H1 (cell line): ENCODE measurements around the gene LSM2. TPM values are rescaled to one million over a fixed set of nuclear protein-coding genes. Genes with fewer than 3 reads are reported as not detected.
A peak's percentile ranks its signal among the peaks of the same experiment; 100 is the strongest.

Experiments
- CTCF ChIA-PET: fragments of 300-600 bp; sonication (Branson Sonifier 250); formaldehyde crosslinking; loops from one replicate; lab custom pipeline; 2021; ENCODE audit not compliant: partially characterized antibody; lab: Charles Lee
- POLR2A ChIA-PET: fragments of 300-600 bp; sonication (Branson Sonifier 250); formaldehyde crosslinking; loops from one replicate; lab custom pipeline; 2021; ENCODE audit warnings: inconsistent platforms; ENCODE audit not compliant: partially characterized antibody; lab: Charles Lee
- DNase-seq, 2 experiments: peaks; one replicate each; pipeline versions ENCODE4 v3.0.0 to v3.0.0-alpha.2; 2010 to 2022; ENCODE audit warnings: low spot score in 2 of 2, low read depth in 1 of 2, mixed read lengths in 1 of 2
- FAIRE-seq: peaks from 2 replicates; lab custom pipeline; 2011; peaks lifted over from hg19 to GRCh38; lab: Jason Lieb, UNC
- H2AFZ ChIP-seq: 2 replicates; pipeline ENCODE4 v1.8.1; 2012; ENCODE audit warnings: low read length, inconsistent platforms
- H2AK5ac ChIP-seq: 2 replicates; pipeline ENCODE4 v1.6.1; 2013; ENCODE audit warnings: low read depth, low read length
- H2BK120ac ChIP-seq: replicated peaks from 2 replicates; pipeline ENCODE3; 2013; ENCODE audit warnings: low read depth, low read length, inconsistent platforms
- H2BK12ac ChIP-seq: 2 replicates; pipeline ENCODE4 v1.6.1; 2013; ENCODE audit warnings: low read depth, low read length
- H2BK15ac ChIP-seq: 2 replicates; pipeline ENCODE4 v1.6.1; 2013; ENCODE audit warnings: low read length
- H2BK20ac ChIP-seq: 2 replicates; pipeline ENCODE4 v1.6.1; 2013; ENCODE audit warnings: low read length
- H2BK5ac ChIP-seq: 2 replicates; pipeline ENCODE4 v1.6.1; 2013; ENCODE audit warnings: low read depth, low read length
- H3K14ac ChIP-seq: 2 replicates; pipeline ENCODE4 v1.6.1; 2013; ENCODE audit warnings: inconsistent platforms; ENCODE audit not compliant: insufficient read length
- H3K18ac ChIP-seq: 2 replicates; pipeline ENCODE4 v1.6.1; 2013; ENCODE audit warnings: low read length; ENCODE audit errors: extremely low read depth
- H3K23ac ChIP-seq: 2 replicates; pipeline ENCODE4 v1.6.1; 2013; ENCODE audit warnings: inconsistent platforms; ENCODE audit not compliant: insufficient read length
- H3K23me2 ChIP-seq: 2 replicates; pipeline ENCODE4 v1.6.1; 2013; ENCODE audit warnings: low read depth, low read length
- H3K27ac ChIP-seq: 2 replicates; pipeline ENCODE4 v1.6.1; 2011; ENCODE audit warnings: low read depth, low read length, inconsistent platforms
- H3K27me3 ChIP-seq, 4 experiments: replicated peaks in 1 of 4; 1 replicate in 1 of 4; 2 replicates in 3 of 4; pipeline versions ENCODE4 v1.6.1 to v1.8.1; 2011 to 2013; ENCODE audit warnings: low read length in 3 of 4, mild to moderate bottlenecking in 3 of 4, inconsistent platforms in 2 of 4, mixed read lengths in 2 of 4, moderate library complexity in 1 of 4; ENCODE audit not compliant: control insufficient read depth in 3 of 4, insufficient read depth in 3 of 4; ENCODE audit errors: extremely low read depth in 1 of 4
- H3K36me3 ChIP-seq, 4 experiments: 2 replicates each; pipeline versions ENCODE4 v1.6.1 to v1.8.1; 2011 to 2013; ENCODE audit warnings: mild to moderate bottlenecking in 4 of 4, low read length in 3 of 4, moderate library complexity in 2 of 4, control low read depth in 1 of 4, inconsistent platforms in 1 of 4; ENCODE audit not compliant: insufficient read depth in 4 of 4, control insufficient read depth in 2 of 4
- H3K4ac ChIP-seq: replicated peaks from 2 replicates; pipeline ENCODE3; 2013; ENCODE audit warnings: low read length, low read depth, mixed read lengths, inconsistent platforms; ENCODE audit not compliant: insufficient read length
- H3K4me1 ChIP-seq, 4 experiments: replicated peaks in 1 of 4; 1 replicate in 1 of 4; 2 replicates in 3 of 4; pipeline versions ENCODE4 v1.6.1 to v1.8.1; 2011 to 2013; ENCODE audit warnings: low read length in 3 of 4, inconsistent platforms in 2 of 4, mixed read lengths in 1 of 4; ENCODE audit not compliant: insufficient read depth in 4 of 4, control insufficient read depth in 3 of 4
- H3K4me2 ChIP-seq, 2 experiments: 2 replicates each; pipeline versions ENCODE4 v1.6.1 to v1.8.1; 2011 to 2013; ENCODE audit warnings: low read depth in 2 of 2, low read length in 2 of 2, control low read depth in 1 of 2, inconsistent platforms in 1 of 2, mild to moderate bottlenecking in 1 of 2; ENCODE audit not compliant: insufficient read depth in 1 of 2
- H3K4me3 ChIP-seq, 4 experiments: fragments of 200-600, 300-600 bp in 1 of 4; sonication (generic), shearing (Covaris generic), sonication (Bioruptor Twin) in 1 of 4; 2 replicates each; pipeline versions ENCODE4 v1.5.1 to v1.8.1; 2011 to 2016; ENCODE audit warnings: low read length in 4 of 4, low read depth in 3 of 4, control low read depth in 2 of 4, inconsistent platforms in 2 of 4, mild to moderate bottlenecking in 2 of 4, mixed read lengths in 1 of 4, moderate library complexity in 1 of 4; ENCODE audit not compliant: insufficient read depth in 2 of 4; ENCODE audit errors: extremely low read depth in 1 of 4
- H3K56ac ChIP-seq: replicated peaks from 2 replicates; pipeline ENCODE3; 2013; ENCODE audit warnings: low read depth, mild to moderate bottlenecking, mixed read lengths, low read length, inconsistent platforms; ENCODE audit not compliant: insufficient read length
- H3K79me1 ChIP-seq: 2 replicates; pipeline ENCODE4 v1.6.1; 2013; ENCODE audit warnings: low read depth, low read length, control low read depth
- H3K79me2 ChIP-seq, 2 experiments: 2 replicates each; pipeline versions ENCODE4 v1.6.1 to v1.8.1; 2012 to 2013; ENCODE audit warnings: low read length in 2 of 2, mild to moderate bottlenecking in 2 of 2, inconsistent platforms in 1 of 2; ENCODE audit not compliant: insufficient read depth in 2 of 2, control insufficient read depth in 1 of 2
- H3K9ac ChIP-seq, 4 experiments: replicated peaks in 1 of 4; 1 replicate in 1 of 4; 2 replicates in 3 of 4; pipeline versions ENCODE4 v1.6.1 to v1.8.1; 2011 to 2013; ENCODE audit warnings: low read depth in 3 of 4, low read length in 3 of 4, control low read depth in 2 of 4, mild to moderate bottlenecking in 2 of 4, moderate library complexity in 2 of 4, inconsistent platforms in 1 of 4; ENCODE audit errors: extremely low read depth in 1 of 4
- H3K9me3 ChIP-seq, 2 experiments: 2 replicates each; pipeline versions ENCODE4 v1.6.1 to v1.8.1; 2012 to 2013; ENCODE audit warnings: mild to moderate bottlenecking in 2 of 2, moderate library complexity in 2 of 2, control low read depth in 1 of 2, inconsistent platforms in 1 of 2, low read depth in 1 of 2, low read length in 1 of 2, mixed read lengths in 1 of 2; ENCODE audit not compliant: insufficient read depth in 2 of 2
- H4K20me1 ChIP-seq, 2 experiments: replicated peaks in 1 of 2; 2 replicates each; pipeline versions ENCODE3 to v1.8.1; 2011 to 2013; ENCODE audit warnings: inconsistent platforms in 2 of 2, low read length in 2 of 2, mild to moderate bottlenecking in 1 of 2; ENCODE audit not compliant: insufficient read depth in 2 of 2, control insufficient read depth in 1 of 2
- H4K5ac ChIP-seq: 2 replicates; pipeline ENCODE4 v1.6.1; 2013; ENCODE audit warnings: low read length, low read depth, mixed read lengths, inconsistent platforms; ENCODE audit not compliant: insufficient read length
- H4K8ac ChIP-seq: 2 replicates; pipeline ENCODE4 v1.8.0; 2013; ENCODE audit warnings: mild to moderate bottlenecking, moderate library complexity, low read length, inconsistent platforms; ENCODE audit not compliant: insufficient read depth; ENCODE audit errors: extremely low read depth
- H4K91ac ChIP-seq: replicated peaks from 2 replicates; pipeline ENCODE3; 2013; ENCODE audit warnings: low read length, mixed read lengths, inconsistent platforms; ENCODE audit not compliant: insufficient read length
- CTBP2 ChIP-seq: IDR thresholded peaks from 2 replicates; pipeline ENCODE4 v1.7.0; 2011; ENCODE audit warnings: borderline replicate concordance, mild to moderate bottlenecking, moderate library complexity, mixed read lengths, low read length; ENCODE audit not compliant: insufficient read depth, insufficient read length
- EZH2 ChIP-seq: fragments of 200-600 bp; sonication (generic); IDR thresholded peaks from 2 replicates; pipeline ENCODE4 v1.7.1; 2012; ENCODE audit warnings: low read depth, mild to moderate bottlenecking, moderate library complexity, low read length, inconsistent platforms; ENCODE audit not compliant: severe bottlenecking
- JUN ChIP-seq: IDR thresholded peaks from 2 replicates; pipeline ENCODE4 v1.6.1; 2011; ENCODE audit warnings: low read depth, mild to moderate bottlenecking, improper control_type of control experiment, low read length
- PHF8 ChIP-seq: fragments of 200-600 bp; sonication (generic); conservative IDR thresholded peaks from 2 replicates; pipeline ENCODE4 v1.7.1; 2012; ENCODE audit warnings: low read depth, mild to moderate bottlenecking, inconsistent platforms, low read length, moderate library complexity
- SIRT6 ChIP-seq: IDR thresholded peaks from one replicate; pipeline ENCODE4 v1.7.1; 2012; ENCODE audit warnings: low read length, inconsistent platforms
- SIX5 ChIP-seq: IDR thresholded peaks from 2 replicates; pipeline ENCODE4 v1.6.1; 2011; ENCODE audit warnings: mild to moderate bottlenecking, low read depth, low read length
- SRF ChIP-seq: IDR thresholded peaks from 2 replicates; pipeline ENCODE4 v1.6.1; 2011; ENCODE audit warnings: mild to moderate bottlenecking, low read depth, low read length, moderate library complexity
- WGBS, 2 experiments: shearing (Covaris generic) in 1 of 2; methylation state at CpG; one replicate each; pipeline versions ENCODE4 v1.1.6 to v1.1.7; 2013 to 2015; ENCODE audit warnings: low lambda C conversion rate in 2 of 2, mixed read lengths in 2 of 2, inconsistent platforms in 1 of 2, low coverage in 1 of 2, missing lambda C conversion rate in 1 of 2; ENCODE audit not compliant: insufficient replicate concordance in 2 of 2, insufficient coverage in 1 of 2, insufficient read length in 1 of 2; ENCODE audit errors: extremely low coverage in 1 of 2, missing lambda C conversion rate in 1 of 2; 5-methylcytosine and 5-hydroxymethylcytosine counted together
- polyA plus RNA-seq, 7 experiments: library from polyadenylated mRNA; depleted of rRNA in 3 of 7; stranded (reverse) in 5 of 7; unstranded in 2 of 7; fragments of >200 nt in 5 of 7; fragments of 200-250 nt in 2 of 7; gene quantifications; 1 replicate in 5 of 7; 2 replicates in 1 of 7; 4 replicates in 1 of 7; pipeline versions ENCODE4 v1.2.1 to v1.2.3, GENCODE V29; 2011 to 2013; ENCODE audit warnings: missing spikeins in 2 of 7, mixed read lengths in 2 of 7
- total RNA-seq: library from RNA; stranded (reverse); fragmentation: NEBNext Ultra II Directional; extraction: Animal tissue kit (Norgen Biotek cat#: 25700); gene quantifications from 2 replicates; pipeline ENCODE4 v1.2.1, GENCODE V29; 2021

LSM2 gene
- total and polyA plus RNA-seq, 2 of the 8 experiments (the other 6 are each of a cell fraction or from before 2014, with no cell fraction given): 127 to 168 TPM

- Histone ChIP-seq H3K4me1 (peaks cover 5 to 12% (median 9%) of the 10 kb centered on the region in 4 experiments; a peak in 6 of 7 replicates), H3K27me3 (no peaks in the 10 kb centered on the region; a peak in 1 of 7 replicates), H3K36me3 (no peaks in the 10 kb centered on the region), H3K18ac (no peak overlapping the region), H4K8ac (no peak overlapping the region), H4K91ac (peak overlapping the region; percentile 71), H3K4me3 (peak overlapping the region in 1 of 4 experiments; percentile 28; a peak in 3 of 8 replicates), H2BK5ac (peak overlapping the region; percentile 67; the same call in 1 of the 2 replicates), H3K79me2 (peaks cover 0 to 10% of the 10 kb centered on the region in 2 experiments; a peak in 2 of 4 replicates), H3K23me2 (peaks cover 17% of the 10 kb centered on the region), H3K4me2 (peak overlapping the region; percentile 29 to 50; a peak in 3 of 4 replicates), H3K14ac (no peak overlapping the region), H3K56ac (no peak overlapping the region), H3K79me1 (no peaks in the 10 kb centered on the region), H2BK12ac (no peak overlapping the region), H3K9me3 (no peaks in the 10 kb centered on the region), H4K5ac (peak overlapping the region; percentile 71), H3K9ac (no peak overlapping the region), H4K20me1 (peaks cover 0 to 3% of the 10 kb centered on the region in 2 experiments), H3K27ac (peak overlapping the region; percentile 66), H3K23ac (no peak overlapping the region)
- ChIA-PET CTCF (interaction anchor here (0.9 to 2.6 kb wide), 6 partner anchors 20 to 87 kb away, joined by 3 to 12 read pairs (median 3); no protein-coding TSS in a partner anchor), POLR2A (interaction anchor here (0.7 to 10.9 kb wide), 9 partner anchors 12 to 145 kb away, joined by 3 to 136 read pairs (median 6); partner anchors contain the start of genes DDAH2, EHMT2, HSPA1A and HSPA1L)
- no peak for DNase-seq
- TF ChIP-seq EZH2: no peak
- TF ChIP-seq SRF: no peak
- no peak for TF ChIP-seq JUN
- TF ChIP-seq SIX5: no peak
- no peak for TF ChIP-seq CTBP2
- no peak for TF ChIP-seq SIRT6
- no peak for TF ChIP-seq PHF8
- TF ChIP-seq, all 59 proteins: peak for 0
- H2BK120ac ChIP-seq: peak overlapping the region; percentile 82
- no peak for FAIRE-seq
- no peak overlapping the region for H2AK5ac ChIP-seq
- H2AFZ ChIP-seq: no peak overlapping the region
- H3K4ac ChIP-seq: peak overlapping the region; percentile 92
- H2BK20ac ChIP-seq: no peak overlapping the region
- H2BK15ac ChIP-seq: no peak overlapping the region
- WGBS, 2 experiments: 36% methylated on average over 4 of the region's 4 CpGs; no CpG with 5 or more reads in 1 of the 2 experiments
Observed at GRCh38 chr6:31825553-31825952, 18.8 kb upstream of the LSM2 start.
